ENCODE data around the gene PFN3.

DNA sequence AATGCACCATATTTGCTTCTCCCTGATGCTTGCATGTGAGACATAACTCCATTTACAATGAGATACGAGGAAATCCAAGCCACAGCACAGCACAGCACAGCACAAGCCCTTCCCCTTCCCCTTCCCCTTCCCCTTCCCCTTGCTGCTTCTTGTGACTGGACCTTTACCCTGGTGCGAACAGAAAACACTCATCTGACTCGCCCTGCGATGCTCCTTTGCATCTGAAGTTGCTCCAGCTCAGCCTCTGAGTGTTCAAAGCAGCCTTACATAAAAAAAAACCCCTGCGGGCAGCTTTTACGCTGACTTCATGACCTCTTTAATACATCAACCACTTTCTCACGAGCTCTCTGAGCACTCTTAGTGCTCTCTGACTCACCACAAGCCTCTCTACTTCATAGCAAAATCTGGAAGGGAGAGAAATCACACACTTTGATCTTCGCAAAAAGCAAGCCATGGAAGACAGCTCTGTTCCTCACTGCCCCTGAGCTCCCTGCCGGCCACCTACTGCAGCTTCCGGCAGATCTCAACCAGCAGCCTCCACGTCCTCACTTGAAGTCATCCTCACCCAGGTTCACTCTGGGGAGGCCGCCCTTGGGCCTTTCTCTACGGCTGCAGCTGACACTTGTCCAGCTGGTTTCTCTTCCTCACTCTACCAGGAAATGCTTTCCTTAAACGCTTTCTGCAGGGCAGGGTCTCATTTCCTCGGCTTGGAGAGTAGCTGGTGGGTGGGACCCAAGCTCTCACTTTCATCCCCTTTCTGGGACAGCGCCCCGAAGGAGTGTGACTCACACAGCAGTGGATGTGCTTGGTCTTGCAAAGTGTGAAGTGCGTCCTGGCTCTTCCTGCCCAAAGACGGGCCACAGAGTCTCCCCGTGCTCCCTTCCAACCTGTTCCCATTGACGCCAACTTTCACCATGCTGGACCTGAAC, 11.0 kb downstream of the PFN3 start:
- TF ChIP-seq, protein P1, sequence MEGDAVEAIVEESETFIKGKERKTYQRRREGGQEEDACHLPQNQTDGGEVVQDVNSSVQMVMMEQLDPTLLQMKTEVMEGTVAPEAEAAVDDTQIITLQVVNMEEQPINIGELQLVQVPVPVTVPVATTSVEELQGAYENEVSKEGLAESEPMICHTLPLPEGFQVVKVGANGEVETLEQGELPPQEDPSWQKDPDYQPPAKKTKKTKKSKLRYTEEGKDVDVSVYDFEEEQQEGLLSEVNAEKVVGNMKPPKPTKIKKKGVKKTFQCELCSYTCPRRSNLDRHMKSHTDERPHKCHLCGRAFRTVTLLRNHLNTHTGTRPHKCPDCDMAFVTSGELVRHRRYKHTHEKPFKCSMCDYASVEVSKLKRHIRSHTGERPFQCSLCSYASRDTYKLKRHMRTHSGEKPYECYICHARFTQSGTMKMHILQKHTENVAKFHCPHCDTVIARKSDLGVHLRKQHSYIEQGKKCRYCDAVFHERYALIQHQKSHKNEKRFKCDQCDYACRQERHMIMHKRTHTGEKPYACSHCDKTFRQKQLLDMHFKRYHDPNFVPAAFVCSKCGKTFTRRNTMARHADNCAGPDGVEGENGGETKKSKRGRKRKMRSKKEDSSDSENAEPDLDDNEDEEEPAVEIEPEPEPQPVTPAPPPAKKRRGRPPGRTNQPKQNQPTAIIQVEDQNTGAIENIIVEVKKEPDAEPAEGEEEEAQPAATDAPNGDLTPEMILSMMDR (IDR thresholded peaks at IDR 0.05), result no peak
- TF ChIP-seq POLR2A (IDR thresholded peaks at IDR 0.05), result no peak

All from adrenal gland (tissue), 5 donors.